ENCODE results near the gene AACS.
"Not testable (repeated sequence)": the region's sequence is repeated elsewhere in the genome, so short reads cannot be mapped to it uniquely, and the experiment has no call there.

AACS gene

DNA sequence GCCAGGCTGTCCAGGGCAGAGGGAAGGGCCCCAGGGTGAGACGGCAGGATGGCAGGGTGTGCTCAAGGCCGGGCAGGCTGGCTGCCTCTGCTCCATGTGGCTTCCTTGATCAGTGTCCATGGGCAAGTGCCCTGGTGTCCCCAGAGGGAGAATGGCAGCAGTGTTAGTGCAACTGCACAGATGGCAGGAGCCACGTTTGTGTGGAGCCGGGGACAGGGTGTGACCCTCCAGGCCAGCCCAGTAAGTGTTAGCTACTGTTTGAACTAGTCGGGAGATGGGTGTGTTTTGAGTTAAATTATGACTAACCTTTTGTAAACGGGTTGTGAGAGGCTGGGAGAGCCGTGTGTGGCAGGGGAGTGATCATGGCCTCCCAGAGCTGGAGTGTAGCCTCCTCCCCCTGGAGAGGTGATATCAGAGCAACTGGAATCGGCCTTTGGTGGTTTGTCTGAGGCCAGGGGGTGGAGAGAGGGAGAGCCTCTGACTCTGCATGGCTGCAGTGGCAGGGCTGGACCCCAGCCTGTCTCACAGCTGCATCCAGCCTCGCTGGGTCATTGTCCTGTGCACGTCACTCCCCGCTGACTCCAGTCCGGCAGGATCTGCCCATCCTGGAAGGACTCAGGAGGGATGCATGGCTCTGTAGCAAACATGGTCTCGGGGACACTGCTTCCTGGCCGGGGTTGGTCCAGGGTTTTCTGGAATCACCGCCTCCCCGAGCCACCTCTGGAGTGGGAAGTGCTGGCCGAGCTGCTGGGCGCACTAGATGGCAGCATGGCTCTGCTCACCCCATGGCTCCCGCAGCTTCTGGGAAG is 27.8 kb downstream of the AACS start:
- DNase-seq = no peak

DNA sequence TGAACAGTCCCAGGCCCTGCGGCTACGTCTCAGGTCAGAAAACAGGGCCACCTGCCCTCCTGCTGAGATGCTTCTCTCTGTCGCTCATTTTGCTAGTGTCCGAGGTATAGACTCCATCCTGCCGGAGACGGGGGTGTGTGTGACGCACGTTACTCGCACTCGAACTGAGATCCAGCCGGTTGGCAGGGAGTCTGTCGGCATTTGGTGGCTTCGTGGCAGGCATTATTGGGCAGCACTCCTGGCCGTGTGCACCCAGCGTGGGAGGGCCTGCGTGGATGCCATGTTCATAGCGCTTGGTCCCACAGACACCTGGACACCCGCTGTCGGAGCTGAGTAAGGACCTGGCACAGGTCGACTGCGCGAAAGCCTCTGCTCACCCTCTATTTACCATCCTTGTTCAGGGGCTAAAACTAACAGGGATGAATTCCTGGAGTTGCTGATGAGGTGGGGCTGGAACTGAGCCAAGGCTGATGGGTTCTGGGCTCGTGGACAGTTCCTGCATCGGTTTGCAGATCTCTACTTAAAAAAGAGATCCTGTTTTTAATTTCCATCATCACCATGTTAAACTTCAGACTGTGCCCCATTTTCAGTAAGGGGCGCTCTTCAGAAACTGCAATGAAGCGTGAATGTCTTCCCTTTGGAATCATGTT is 28.6 kb downstream of the AACS start:
- no peak for DNase-seq

DNA sequence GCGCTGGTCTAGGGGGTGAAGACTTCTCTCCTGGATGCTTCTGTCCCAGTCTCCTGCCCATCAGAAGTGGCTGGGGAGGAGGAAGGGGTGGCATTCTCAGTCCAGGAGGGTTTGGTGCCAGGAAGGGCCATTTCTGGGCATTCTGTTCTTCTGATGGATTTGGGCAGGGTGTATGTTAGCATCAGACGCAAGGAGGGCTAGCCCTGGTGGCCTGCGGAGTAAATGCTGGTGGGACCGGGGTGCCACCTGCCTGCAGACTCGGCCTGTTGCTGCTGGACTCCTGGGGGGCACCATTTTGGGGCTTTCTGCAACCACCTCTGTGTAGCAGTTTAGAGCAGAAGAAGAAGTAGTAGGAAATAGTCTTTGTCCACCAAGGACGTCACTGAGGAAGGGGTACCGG is 31.7 kb downstream of the AACS start:
- no peak for DNase-seq

DNA sequence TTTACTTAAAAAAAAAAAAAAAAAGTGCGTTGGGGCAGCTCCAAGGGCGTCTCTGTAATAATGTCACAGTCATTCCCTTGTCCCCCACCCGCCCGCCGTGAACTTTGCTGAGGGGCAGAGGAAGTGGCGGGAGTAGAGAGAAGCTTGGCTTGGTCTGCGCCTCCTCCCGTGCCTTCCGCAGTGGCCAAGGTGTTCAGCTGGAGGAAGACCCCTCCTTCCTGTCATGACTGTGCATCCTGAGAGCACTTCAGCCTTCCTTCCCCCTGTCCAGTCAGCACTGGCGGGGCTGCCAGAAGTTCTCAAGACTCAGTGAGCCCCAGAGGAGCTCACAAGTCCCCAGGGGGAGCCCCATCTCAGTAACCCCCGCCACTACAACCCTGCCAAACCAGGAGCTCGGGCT is 32.2 kb downstream of the AACS start:
- DNase-seq = no peak

DNA sequence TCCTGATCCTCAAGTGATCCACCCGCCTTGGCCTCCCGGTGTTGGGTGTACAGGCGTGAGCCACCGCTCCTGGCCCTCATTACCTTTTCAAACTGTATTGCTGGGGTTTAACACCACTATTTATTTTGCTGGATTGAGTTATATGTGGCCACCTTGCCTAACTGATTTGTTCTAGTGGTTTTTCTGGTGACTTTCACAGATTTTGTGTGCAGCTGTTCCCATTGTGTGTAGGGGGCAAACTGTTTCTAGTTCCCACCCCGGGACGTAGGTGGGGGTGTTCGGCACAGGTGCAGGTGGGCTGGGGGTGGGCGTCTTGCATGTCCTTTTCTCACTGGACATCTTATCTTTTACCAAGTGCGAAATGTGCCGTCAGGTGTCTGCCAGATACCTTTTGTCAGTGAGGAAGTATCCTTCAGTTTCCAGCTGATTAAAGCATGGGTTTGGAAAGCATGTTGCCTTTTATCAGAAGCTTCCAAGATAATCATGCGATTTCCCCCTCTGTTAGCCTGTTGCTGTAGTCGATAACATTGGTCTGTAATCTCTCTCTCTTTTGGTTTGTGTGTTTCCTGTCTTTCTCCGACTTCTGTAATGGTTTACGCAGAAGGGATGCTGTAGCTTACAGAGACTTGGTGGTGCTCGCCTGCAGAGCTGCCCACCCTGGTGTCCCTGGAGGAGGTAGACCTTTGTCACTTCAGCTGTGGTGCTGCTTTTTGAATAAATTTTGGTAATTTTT is 33.6 kb downstream of the AACS start:
- no peak for DNase-seq

DNA sequence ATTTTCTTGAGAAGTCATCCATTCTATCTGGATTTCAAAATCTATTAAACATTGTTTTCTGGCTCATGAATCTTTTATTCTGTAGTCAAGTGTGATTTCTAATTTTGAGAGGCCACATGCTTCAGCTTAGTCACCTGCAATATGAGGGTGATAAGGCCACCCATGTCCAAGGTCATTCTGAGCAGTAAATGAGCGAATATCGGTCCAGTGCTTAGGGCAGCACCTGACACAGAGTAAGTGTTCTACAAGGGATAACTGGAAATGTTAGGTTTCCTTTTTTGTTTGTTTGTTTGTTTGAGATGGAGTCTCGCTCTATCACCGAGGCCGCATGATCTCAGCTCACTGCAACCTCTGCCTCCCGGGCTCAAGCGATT is 34.2 kb downstream of the AACS start:
- DNase-seq = no peak

DNA sequence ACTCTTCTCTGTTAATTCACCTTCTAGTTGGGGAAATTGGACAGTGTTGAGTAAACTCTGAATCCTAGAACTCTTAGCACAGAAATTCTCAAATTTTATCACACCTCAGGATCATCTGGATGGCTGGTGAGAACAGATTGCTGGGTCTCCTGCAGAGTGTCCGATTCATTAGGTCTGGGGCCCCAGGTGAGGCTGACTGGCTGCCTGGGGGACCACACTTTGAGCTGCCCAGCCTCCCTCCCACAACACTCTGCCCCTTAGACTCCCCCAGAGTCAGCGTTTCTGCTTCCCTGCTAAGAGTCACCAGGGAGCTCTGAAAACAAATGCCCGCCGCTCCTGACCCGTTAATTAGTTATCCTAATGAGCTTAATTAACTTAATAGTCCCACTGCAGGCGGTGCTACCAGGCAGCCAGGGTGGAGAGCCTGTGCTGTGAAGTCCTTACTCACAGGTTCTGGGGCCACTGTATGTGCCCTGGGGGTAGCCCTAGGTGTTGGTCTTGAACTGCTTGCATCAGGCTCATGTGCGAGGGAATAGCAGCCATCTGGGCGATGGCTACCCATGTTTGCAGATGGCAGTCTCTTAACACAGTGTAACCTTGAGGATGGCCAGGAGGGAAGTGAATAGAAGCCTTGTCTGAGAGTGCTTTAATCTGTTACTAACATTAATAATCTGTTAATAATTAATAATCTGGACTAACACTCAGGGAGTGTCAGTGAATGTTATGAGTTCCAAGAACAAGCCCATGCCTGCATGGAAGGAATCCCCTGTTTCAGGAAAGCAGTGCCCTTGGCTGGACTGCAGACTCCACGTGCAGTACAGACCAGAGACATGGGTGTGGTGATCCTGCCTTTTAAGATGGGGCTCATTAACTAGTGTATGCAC is 35.6 kb downstream of the AACS start:
- no peak for DNase-seq

DNA sequence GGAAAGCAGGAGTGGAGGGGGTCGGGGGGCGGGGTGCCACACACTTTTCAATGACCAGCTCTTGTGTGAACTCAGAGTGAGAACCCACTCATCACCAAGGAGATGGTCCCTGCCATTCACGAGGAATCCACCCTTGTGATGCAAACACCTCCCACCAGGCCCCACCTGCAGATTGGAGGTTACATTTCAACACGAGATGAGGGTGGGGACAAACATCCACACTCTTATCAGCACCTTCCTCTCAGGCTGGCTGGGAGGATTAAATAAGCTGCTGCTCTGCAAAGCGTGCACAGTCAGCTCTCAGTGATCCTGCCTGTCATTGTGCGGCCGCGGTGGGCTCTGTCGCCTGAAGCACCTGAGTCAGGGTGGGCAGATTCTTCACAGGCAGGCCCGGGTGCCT is 39.7 kb downstream of the AACS start:
- DNase-seq = no peak

DNA sequence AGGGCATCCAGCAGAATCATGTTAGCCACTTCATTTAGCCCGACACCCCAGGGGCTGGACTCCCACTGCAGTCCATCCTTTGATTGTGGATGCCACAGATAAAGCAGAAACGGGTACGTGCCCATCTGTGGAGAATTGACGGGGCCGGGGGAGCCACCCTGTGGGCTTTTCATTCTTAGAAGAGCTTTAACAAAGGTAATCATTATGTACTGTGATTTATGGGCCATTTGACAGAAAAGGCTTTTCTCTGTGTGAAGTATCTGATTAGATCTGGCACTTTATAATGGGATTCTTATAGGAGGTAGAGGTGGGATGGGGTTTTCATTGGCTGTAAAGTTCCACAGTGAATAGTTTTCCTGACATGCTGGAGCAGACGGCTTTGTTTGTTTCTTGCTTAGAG is 40.4 kb downstream of the AACS start:
- no peak for DNase-seq

DNA sequence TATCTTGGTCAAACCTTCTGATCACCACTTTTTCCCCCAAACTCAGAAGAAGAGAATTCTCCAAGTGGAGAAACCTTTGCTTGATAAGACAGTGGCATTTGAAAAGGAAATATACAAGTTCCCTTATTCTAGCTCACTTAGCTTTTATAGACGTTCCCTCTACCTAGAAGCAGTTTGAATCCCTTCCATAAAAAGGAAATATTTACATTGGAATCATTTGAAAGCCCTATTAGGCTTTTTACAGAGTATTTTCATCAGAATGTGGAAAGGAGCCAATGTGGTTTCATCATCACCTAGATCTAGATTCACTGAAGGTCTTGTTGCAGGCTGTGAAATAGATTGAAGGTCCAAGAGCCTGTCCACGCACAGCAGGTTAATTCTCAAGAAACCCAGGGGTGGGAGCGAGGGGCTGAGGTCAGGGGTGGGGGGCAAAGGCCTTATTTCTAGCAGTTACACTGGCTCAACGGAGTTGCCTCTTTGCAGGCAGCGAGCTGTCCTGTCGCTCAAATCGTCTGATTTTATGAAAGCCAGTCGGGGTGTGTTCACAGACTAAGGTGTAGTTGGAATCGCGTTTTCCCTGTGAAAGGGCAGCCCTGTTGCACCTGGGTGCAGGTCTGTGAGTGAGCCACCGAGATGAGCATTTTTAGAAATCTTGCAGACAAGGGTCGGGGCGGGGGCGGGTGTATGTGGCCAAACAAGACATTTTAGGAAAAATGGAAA is 45.6 kb downstream of the AACS start:
- DNase-seq = no peak

DNA sequence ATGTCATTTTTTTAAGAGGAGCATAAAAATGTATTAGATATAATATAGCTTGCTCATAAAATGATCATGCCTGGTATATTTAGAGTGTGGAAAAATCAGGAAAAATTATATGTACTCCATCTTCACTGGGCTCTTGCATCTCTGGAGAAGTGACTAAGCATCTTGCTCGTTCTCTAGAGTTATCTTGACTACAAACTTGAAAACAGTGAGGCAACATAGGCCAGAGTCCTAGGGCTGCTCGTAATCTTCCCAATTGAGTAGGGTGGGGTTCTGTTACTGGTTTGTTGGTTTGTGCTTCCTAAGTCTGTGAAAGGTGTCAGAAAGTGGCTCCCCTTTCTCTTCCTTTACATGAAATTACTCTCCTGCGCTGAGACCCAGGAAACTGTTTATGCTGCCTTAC is 46.2 kb downstream of the AACS start:
- no peak for DNase-seq

DNA sequence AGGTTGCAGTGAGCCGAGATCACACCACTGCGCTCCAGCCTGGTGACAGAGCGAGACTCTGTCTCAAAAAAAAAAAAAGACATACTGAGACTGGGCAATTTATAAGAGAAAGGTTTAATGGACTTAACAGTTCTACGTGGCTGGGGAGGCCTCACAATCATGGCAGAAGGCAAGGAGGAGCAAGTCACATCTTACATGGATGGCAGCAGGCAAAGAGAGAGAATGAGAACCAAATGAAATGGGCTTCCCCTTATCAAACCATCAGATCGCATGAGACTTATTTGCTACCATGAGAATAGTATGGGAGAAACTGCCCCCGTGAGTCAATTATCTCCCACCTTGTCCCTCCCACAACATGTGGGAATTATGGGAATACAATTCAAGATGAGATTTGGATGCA is 47.4 kb downstream of the AACS start:
- DNase-seq = not testable (repeated sequence)

DNA sequence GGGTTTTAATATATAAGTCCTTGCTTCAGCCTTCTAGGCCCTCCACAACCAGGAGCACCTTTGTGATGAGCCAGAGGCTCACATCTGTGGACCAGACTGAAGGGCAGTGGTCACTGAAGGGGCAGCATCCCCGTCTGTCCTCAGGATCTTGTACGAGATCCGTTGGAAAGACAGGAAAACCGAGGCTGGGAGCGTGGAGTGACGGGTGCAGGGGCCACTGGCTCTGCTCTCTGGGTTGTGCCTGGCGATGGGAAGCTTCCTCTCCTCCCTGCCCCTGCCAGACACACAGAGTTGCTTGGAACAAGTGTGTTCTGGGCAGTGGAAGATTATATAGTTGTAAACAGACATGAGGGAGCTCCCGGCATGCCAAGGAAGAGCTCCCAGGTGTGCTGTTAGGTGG is 48.0 kb downstream of the AACS start:
- no peak for DNase-seq

DNA sequence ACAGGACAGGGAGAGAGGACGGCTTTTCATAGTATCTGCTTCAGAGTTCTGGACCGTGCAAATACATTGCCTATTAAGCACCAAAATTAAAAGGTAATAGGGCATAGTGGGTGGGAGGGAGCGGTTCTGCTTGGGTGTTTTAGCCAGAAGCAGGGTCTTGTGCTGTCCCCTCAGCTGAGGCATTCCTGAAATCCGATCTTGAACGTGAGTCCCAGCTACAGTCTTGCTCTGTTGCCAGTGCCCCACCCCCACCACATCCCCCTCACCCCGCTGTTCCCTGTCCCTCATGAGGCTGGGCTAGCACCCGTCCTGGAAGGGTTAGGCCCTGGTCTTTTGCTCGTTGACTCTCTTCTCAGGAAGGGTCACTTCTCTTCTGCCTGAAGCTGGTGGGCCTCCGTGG is 48.6 kb downstream of the AACS start:
- DNase-seq = no peak

DNA sequence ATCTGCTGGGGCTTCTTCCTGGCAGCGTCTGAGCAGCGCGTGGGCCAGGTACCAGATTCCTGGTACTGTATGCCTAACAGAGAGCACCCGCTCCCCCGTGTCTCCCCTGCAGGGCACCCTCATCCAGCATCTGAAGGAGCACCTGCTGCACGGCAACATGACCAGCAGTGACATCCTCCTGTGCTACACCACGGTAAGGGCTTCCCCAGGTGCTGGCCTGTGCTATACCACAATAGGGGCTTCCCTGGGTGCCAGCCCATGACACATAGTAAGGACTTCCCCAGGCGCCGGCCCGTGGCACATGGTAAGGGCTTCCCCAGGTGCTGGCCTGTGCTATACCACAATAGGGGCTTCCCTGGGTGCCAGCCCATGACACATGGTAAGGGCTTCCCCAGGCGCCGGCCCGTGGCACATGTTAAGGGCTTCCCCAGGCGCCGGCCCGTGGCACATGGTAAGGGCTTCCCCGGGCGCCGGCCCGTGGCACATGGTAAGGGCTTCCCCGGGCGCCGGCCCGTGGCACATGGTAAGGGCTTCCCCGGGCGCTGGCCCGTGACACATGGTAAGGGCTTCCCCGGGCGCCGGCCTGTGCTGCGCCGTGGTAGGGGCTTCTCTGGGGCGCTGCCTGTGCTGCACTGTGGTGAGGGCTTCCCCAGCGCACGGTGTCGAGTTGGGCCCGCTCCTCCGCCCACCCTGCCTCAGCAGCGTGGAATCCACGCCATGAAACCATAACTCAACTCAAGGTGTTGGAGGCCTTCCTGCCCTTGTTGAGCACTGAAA is 49.3 kb downstream of the AACS start:
- DNase-seq = no peak

DNA sequence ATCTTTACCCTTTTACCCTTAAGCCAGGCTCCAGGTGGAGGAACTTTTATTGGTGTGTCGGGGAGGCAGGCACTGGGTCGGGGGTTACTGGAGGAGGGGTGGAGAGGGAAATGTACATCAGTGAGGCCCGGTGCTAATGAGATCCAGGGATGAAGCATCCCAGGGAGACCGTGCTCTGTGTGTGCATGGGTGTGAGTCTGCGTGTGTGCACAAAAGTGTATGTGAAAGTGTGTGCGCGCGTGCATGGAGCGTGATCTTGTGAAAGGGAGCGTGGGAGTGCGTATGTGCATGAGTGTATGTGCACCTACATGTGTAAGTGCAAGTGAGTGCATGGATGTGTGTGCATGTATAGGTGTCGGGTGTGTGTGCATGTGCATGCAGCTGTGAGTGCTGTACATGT is 55.3 kb downstream of the AACS start:
- DNase-seq = no peak

DNA sequence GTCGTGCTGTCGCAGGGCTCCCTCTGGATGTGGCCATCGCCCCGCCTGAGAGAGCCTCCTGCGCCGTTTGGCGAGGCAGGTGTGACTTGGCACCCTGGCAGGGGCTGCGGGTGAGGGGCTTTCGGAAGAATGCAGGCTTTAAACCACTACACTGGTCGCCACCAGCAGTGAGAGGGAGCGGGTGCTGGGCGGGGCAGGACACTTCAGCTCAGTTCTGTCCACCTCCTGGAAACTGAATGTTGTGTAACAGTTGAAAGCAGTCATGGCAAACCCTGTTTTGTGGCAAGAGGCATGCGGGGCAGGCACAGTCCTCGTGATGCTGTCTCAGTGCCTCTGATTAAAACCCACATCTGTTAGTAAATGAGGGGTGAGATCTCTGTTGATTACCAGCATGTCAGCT is 55.9 kb downstream of the AACS start:
- no peak for DNase-seq

DNA sequence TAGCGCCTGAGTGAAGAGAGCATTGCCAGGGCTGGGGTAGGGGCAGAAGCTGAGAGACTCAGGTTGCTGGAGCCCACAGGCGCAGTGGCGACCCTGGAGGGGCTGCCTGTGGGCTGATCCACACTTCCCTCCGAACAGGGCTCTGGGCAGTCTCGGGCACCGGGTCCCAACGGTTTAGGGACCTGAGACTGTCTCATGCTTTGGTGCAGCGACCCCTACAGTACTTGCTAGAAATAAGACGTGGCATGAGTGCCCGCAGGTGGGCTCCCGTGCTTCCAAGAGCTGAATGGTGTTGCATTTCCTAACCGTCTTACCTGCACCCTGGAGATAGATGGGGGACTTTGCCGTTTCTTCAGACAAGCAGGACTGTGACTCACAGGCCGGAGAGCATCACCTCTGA is 57.4 kb downstream of the AACS start:
- no peak for DNase-seq

DNA sequence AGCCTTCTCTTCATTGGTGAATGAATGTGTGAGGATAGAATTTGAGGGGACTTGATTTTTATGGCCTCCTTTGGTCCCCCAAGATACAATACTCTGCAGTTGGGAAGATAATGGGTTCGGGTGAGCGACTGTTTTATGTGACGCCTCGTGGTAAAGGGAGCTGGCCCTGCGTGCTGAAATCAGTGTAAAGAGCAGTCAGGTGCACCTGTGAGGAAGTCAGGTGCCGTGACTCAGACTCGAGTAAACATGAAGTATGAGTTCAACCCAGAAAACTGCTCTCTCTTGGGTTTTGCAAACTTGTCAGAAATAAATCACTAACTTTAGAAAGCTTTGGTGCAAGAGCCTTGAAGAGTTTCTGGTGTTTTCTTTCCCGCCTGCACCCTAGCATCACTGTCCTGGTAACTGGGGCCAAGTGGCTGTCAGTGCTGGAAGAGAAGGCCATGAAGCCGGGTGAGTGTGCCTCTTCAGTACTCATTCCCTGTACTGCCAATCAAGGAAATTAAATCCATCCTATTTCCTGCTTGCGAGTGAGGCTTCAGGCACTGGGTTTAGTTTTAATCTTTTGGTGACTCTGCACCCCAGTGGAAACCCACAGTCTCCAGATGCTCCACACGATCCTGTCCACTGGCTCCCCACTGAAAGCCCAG is 59.2 kb downstream of the AACS start:
- no peak for DNase-seq

DNA sequence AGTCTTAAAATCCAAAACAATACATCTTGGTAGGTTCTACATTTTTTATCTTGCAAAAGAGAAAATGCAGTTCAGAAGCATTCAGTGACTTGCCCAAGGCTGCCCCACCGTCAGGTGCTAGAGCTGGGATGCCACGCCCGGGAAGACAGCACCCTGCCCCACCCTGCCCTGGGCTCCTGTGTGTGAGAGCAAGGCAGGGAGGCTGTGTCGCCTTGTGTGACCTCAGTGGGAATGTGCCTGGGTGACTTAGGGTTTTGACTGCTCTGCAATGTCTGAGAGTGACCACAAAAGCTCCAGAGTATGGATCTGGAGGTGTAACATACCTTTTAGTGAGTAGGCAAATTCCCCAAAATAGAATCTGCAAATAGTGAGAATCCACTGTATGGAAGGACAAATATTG is 60.0 kb downstream of the AACS start:
- no peak for DNase-seq
